Suprapubic skin (tissue), 3 donors: ENCODE data around the gene OSBP2.

ENCODE experiments used
- CTCF ChIP-seq, 2 donors: fragments of 200-600 bp in 1 of 2; fragments of 450-650 bp in 1 of 2; sonication (generic) in 1 of 2; IDR thresholded peaks; one replicate each; pipeline ENCODE4 v1.5.1; 2016 to 2019; ENCODE audit warnings: antibody characterized with exemption in 2 of 2, mild to moderate bottlenecking in 1 of 2, moderate library complexity in 1 of 2
- POLR2A ChIP-seq, 2 donors: fragments of 450-650 bp; IDR thresholded peaks; one replicate each; pipeline ENCODE4 v1.6.1; 2017; ENCODE audit warnings: antibody characterized with exemption in 2 of 2, mild to moderate bottlenecking in 2 of 2, moderate library complexity in 2 of 2

GRCh38 chr22:30824096-30824495, 129.4 kb downstream of the OSBP2 start:
- TF ChIP-seq POLR2A (IDR thresholded peaks at IDR 0.05) = no peak
- TF ChIP-seq CTCF (IDR thresholded peaks at IDR 0.05) = no peak
